K562 (cell line): ENCODE data around the gene SARS1. TPM values are rescaled to one million over a fixed set of nuclear protein-coding genes. Genes with fewer than 3 reads are reported as not detected.

Source experiments
- ARHGAP35 ChIP-seq: fragments of 450-650 bp; IDR thresholded peaks from 2 replicates; pipeline ENCODE4 v1.6.1; 2018; ENCODE audit not compliant: partially characterized antibody
- CCNT2 ChIP-seq: IDR thresholded peaks from 2 replicates; pipeline ENCODE4 v1.6.1; 2011; ENCODE audit warnings: borderline replicate concordance, low read depth, mild to moderate bottlenecking, moderate library complexity, mixed read lengths, low read length; ENCODE audit not compliant: insufficient read length; ENCODE audit errors: extremely low read depth
- CHD1 ChIP-seq: fragments of 200-600 bp; sonication (generic); IDR thresholded peaks from one replicate; pipeline ENCODE4 v1.6.1; 2012; ENCODE audit warnings: mild to moderate bottlenecking, moderate library complexity, low read length, inconsistent platforms
- ETS2 ChIP-seq: IDR thresholded peaks from 2 replicates; pipeline ENCODE4 v1.6.1; 2016; ENCODE audit warnings: borderline replicate concordance, missing genetic modification characterization, mild to moderate bottlenecking, moderate library complexity, missing compliant biosample characterization; ENCODE audit not compliant: poor library complexity, severe bottlenecking
- FOXM1 ChIP-seq, 2 experiments: fragments of 450-650 bp in 1 of 2; sonication (generic) in 1 of 2; formaldehyde crosslinking in 1 of 2; IDR thresholded peaks; 2 replicates each; pipeline versions ENCODE4 v1.6.1 to v1.9.0; 2017 to 2022; ENCODE audit warnings: low read depth in 2 of 2, mild to moderate bottlenecking in 2 of 2, missing genetic modification reagents in 1 of 2, moderate library complexity in 1 of 2
- JUND ChIP-seq, 2 experiments: IDR thresholded peaks; 2 replicates in 1 of 2; 3 replicates in 1 of 2; pipeline ENCODE4 v1.6.1; 2011; ENCODE audit warnings: borderline replicate concordance in 2 of 2, low read depth in 2 of 2, low read length in 2 of 2, improper control_type of control experiment in 1 of 2, missing biosample characterization in 1 of 2, missing genetic modification characterization in 1 of 2, missing genetic modification reagents in 1 of 2
- KLF16 ChIP-seq: IDR thresholded peaks from 2 replicates; pipeline ENCODE4 v1.6.1; 2016; ENCODE audit warnings: antibody characterized with exemption
- MAFF ChIP-seq: IDR thresholded peaks from 2 replicates; pipeline ENCODE4 v1.6.1; 2012; ENCODE audit warnings: low read length, improper control_type of control experiment
- PRMT5 ChIP-seq: sonication (generic); formaldehyde crosslinking; IDR thresholded peaks from 2 replicates; pipeline ENCODE4 v1.5.0; 2020; ENCODE audit warnings: missing genetic modification reagents
- PTBP1 ChIP-seq: fragments of 200-400 bp; formaldehyde crosslinking; IDR thresholded peaks from 2 replicates; pipeline ENCODE4 v1.6.1; 2017; ENCODE audit warnings: low read depth, low read length
- RFX5 ChIP-seq: IDR thresholded peaks from 2 replicates; pipeline ENCODE4 v1.6.1; 2011; ENCODE audit warnings: low read depth, mild to moderate bottlenecking, improper control_type of control experiment, low read length
- SIN3A ChIP-seq, 2 experiments: fragments of 150-350 bp in 1 of 2; IDR thresholded peaks; 2 replicates each; pipeline ENCODE4 v1.6.1; 2011 to 2016; ENCODE audit warnings: borderline replicate concordance in 2 of 2, low read depth in 2 of 2, low read length in 2 of 2, mild to moderate bottlenecking in 2 of 2, moderate library complexity in 2 of 2; ENCODE audit not compliant: control insufficient read depth in 1 of 2
- SMAD1 ChIP-seq: fragments of 150-350 bp; IDR thresholded peaks from 2 replicates; pipeline ENCODE4 v1.6.1; 2014; ENCODE audit warnings: low read length, low read depth; ENCODE audit not compliant: partially characterized antibody
- SP1 ChIP-seq: sonication (generic); formaldehyde crosslinking; IDR thresholded peaks from 2 replicates; pipeline ENCODE4 v1.8.1; 2022; ENCODE audit warnings: mild to moderate bottlenecking, missing genetic modification reagents
- TEAD4 ChIP-seq, 2 experiments: sonication (generic) in 1 of 2; formaldehyde crosslinking in 1 of 2; IDR thresholded peaks; 2 replicates each; pipeline versions ENCODE4 v1.6.1 to v1.8.0; 2012 to 2022; ENCODE audit warnings: borderline replicate concordance in 1 of 2, inconsistent platforms in 1 of 2, low read length in 1 of 2, mild to moderate bottlenecking in 1 of 2, missing genetic modification reagents in 1 of 2
- ZNF224 ChIP-seq: sonication (generic); formaldehyde crosslinking; IDR thresholded peaks from 2 replicates; pipeline ENCODE4 v1.8.0; 2022; ENCODE audit warnings: mild to moderate bottlenecking, missing genetic modification reagents
- ZNF384 ChIP-seq: IDR thresholded peaks from 2 replicates; pipeline ENCODE4 v1.6.1; 2012; ENCODE audit warnings: low read depth, low read length, improper control_type of control experiment
- ZNF75A ChIP-seq: fragments of 450-650 bp; formaldehyde crosslinking; IDR thresholded peaks from 2 replicates; pipeline ENCODE4 v1.4.0; 2020; ENCODE audit warnings: mild to moderate bottlenecking
- ZNF764 ChIP-seq: fragments of 250-450 bp; sonication (Bioruptor Pico); IDR thresholded peaks from 2 replicates; pipeline ENCODE4 v1.4.0; 2020; ENCODE audit warnings: low read depth, mild to moderate bottlenecking, moderate library complexity
- polyA plus RNA-seq, 8 experiments: library from polyadenylated mRNA; depleted of rRNA in 4 of 8; stranded (reverse) in 5 of 8; unstranded in 3 of 8; fragments of >200 nt; fragmentation: Nextera tagmentation in 2 of 8; fragmentation: Illumina TruSeq in 1 of 8; extraction: Ambion mirVana in 2 of 8; extraction: Trizol in 1 of 8; gene quantifications; 2 replicates each; pipeline versions ENCODE4 v1.2.1 to v1.2.3, GENCODE V29; 2011 to 2014; ENCODE audit warnings: inconsistent platforms in 1 of 8, missing spikeins in 1 of 8
- total RNA-seq, 7 experiments: library from RNA; depleted of rRNA in 6 of 7; stranded (reverse); fragments of >200 nt in 6 of 7; fragmentation: Illumina TruSeq in 2 of 7; extraction: Trizol in 2 of 7; gene quantifications; 2 replicates each; pipeline versions ENCODE4 v1.2.1 to v1.2.3, GENCODE V29; 2011 to 2021; ENCODE audit warnings: low replicate concordance in 1 of 7
- TF ChIP-seq, protein P1 (sequence below), 2 experiments: fragments of 450-650 bp; IDR thresholded peaks; 2 replicates each; pipeline ENCODE4 v1.6.1; 2016
- TF ChIP-seq, protein P2 (sequence below): fragments of 250-450 bp; sonication (Bioruptor Pico); IDR thresholded peaks from 2 replicates; pipeline ENCODE4 v1.8.0; 2021; ENCODE audit warnings: moderate library complexity, mild to moderate bottlenecking, inconsistent platforms
- TF ChIP-seq, protein P3 (sequence below): sonication (generic); formaldehyde crosslinking; IDR thresholded peaks from 2 replicates; pipeline ENCODE4 v1.8.0; 2022; ENCODE audit warnings: mild to moderate bottlenecking, low read depth, missing genetic modification reagents

The SARS1 gene
- total and polyA plus RNA-seq, 9 of the 15 experiments (the other 6 are each of a cell fraction or from before 2014, with no cell fraction given): 221 to 623 (median 254) TPM

DNA sequence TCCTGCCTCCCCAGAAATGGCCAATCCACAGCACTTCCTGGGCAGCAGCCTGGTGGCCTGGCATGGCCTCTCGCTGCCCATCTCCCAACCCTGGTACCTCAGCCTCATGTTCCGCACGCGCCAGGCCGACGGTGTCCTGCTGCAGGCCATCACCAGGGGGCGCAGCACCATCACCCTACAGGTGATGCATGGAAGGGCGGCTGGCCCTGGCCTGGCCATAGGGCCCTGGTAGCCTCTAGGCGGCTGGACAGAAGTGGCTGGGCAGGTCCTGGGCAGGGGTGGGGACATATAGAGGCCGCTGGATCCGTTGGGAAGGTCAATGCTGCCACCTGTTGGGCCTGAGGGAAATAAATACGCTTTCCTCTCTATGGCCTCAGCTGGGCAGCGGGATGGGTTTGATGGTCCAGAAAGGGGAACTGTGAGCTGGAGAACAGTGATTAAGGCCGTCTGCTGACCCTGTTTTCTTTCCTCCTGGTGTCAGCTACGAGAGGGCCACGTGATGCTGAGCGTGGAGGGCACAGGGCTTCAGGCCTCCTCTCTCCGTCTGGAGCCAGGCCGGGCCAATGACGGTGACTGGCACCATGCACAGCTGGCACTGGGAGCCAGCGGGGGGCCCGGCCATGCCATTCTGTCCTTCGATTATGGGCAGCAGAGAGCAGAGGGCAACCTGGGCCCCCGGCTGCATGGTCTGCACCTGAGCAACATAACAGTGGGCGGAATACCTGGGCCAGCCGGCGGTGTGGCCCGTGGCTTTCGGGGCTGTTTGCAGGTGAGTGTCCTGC is 50.1 kb downstream of the SARS1 start (continued):
- TF ChIP-seq, protein P1, sequence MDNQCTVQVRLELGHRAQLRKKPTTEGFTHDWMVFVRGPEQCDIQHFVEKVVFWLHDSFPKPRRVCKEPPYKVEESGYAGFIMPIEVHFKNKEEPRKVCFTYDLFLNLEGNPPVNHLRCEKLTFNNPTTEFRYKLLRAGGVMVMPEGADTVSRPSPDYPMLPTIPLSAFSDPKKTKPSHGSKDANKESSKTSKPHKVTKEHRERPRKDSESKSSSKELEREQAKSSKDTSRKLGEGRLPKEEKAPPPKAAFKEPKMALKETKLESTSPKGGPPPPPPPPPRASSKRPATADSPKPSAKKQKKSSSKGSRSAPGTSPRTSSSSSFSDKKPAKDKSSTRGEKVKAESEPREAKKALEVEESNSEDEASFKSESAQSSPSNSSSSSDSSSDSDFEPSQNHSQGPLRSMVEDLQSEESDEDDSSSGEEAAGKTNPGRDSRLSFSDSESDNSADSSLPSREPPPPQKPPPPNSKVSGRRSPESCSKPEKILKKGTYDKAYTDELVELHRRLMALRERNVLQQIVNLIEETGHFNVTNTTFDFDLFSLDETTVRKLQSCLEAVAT (IDR thresholded peaks at IDR 0.05): peak in 1 of 2 experiments; percentile 92; a peak in 3 of 4 replicates
- TF ChIP-seq JUND (IDR thresholded peaks at IDR 0.05; ENCODE audit: borderline replicate concordance, low read depth, low read length) (peak; percentile 74), JUND (tag; IDR thresholded peaks at IDR 0.05; ENCODE audit: borderline replicate concordance, low read depth, low read length) (peak; percentile 43; the same call in 1 of the 3 replicates), ETS2 (tag) (no peak), ZNF224 (peak; percentile 61; the same call in 1 of the 2 replicates), CHD1 (no peak), TEAD4 (IDR thresholded peaks at IDR 0.05; ENCODE audit: low read length) (no peak), TEAD4 (CRISPR knock-in tag; IDR thresholded peaks at IDR 0.05; ENCODE audit: borderline replicate concordance) (no peak; the same call in 1 of the 2 replicates), MAFF (no peak), PRMT5 (CRISPR knock-in tag) (no peak), SMAD1 (peak; percentile 25), ZNF764 (CRISPR knock-in tag) (no peak), ARHGAP35 (no peak), RFX5 (no peak), ZNF384 (peak; percentile 52; the same call in 1 of the 2 replicates), SP1 (CRISPR knock-in tag) (peak; percentile 94), SIN3A (IDR thresholded peaks at IDR 0.05; ENCODE audit: borderline replicate concordance in 2 of 2, control insufficient read depth in 1 of 2, low read depth in 2 of 2, low read length in 2 of 2) (peak in 1 of 2 experiments; percentile 42; a peak in 1 of 4 replicates), FOXM1 (IDR thresholded peaks at IDR 0.05; ENCODE audit: low read depth) (no peak), FOXM1 (CRISPR knock-in tag; IDR thresholded peaks at IDR 0.05; ENCODE audit: low read depth) (no peak; the same call in none of the 2 replicates), PTBP1 (no peak), ZNF75A (no peak), CCNT2 (no peak), KLF16 (no peak)
- TF ChIP-seq, protein P2, sequence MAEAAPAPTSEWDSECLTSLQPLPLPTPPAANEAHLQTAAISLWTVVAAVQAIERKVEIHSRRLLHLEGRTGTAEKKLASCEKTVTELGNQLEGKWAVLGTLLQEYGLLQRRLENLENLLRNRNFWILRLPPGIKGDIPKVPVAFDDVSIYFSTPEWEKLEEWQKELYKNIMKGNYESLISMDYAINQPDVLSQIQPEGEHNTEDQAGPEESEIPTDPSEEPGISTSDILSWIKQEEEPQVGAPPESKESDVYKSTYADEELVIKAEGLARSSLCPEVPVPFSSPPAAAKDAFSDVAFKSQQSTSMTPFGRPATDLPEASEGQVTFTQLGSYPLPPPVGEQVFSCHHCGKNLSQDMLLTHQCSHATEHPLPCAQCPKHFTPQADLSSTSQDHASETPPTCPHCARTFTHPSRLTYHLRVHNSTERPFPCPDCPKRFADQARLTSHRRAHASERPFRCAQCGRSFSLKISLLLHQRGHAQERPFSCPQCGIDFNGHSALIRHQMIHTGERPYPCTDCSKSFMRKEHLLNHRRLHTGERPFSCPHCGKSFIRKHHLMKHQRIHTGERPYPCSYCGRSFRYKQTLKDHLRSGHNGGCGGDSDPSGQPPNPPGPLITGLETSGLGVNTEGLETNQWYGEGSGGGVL (CRISPR knock-in tag): no peak
- TF ChIP-seq, protein P3, sequence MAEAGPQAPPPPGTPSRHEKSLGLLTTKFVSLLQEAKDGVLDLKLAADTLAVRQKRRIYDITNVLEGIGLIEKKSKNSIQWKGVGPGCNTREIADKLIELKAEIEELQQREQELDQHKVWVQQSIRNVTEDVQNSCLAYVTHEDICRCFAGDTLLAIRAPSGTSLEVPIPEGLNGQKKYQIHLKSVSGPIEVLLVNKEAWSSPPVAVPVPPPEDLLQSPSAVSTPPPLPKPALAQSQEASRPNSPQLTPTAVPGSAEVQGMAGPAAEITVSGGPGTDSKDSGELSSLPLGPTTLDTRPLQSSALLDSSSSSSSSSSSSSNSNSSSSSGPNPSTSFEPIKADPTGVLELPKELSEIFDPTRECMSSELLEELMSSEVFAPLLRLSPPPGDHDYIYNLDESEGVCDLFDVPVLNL (CRISPR knock-in tag): peak; percentile 88
